ENCODE measurements around the gene CNBP. TPM values are rescaled to one million over a fixed set of nuclear protein-coding genes. Genes with fewer than 3 reads are reported as not detected.
"Not testable (repeated sequence)": the region's sequence is repeated elsewhere in the genome, so short reads cannot be mapped to it uniquely, and the experiment has no call there.

Gene CNBP
- total RNA-seq, 1 experiment from 2014 or later: 353 TPM

- not testable (repeated sequence) for H2AFZ ChIP-seq (ENCODE audit: low read depth, low read length, poor library complexity, severe bottlenecking); H3K9me3 ChIP-seq (ENCODE audit: control insufficient read depth in 1 of 2, insufficient read depth in 1 of 2, low read depth in 1 of 2, low read length in 2 of 2); ATAC-seq; H3K36me3 ChIP-seq (ENCODE audit: control insufficient read depth in 1 of 2, insufficient read depth in 2 of 2, low read length in 2 of 2); BruUV-seq (replicated peaks); H3K9me2 ChIP-seq (ENCODE audit: insufficient read depth); DNase-seq (ENCODE audit: low read depth, low spot score); H3K27me3 ChIP-seq (ENCODE audit: insufficient read depth, low read length)
- Histone ChIP-seq H3K4me3 (replicated peaks in 1 of 2; ENCODE audit: low read depth in 1 of 2, low read length in 2 of 2) (peak overlapping the region; percentile 73 to 99), H4K20me1 (ENCODE audit: insufficient read depth) (peaks cover 22% of the 10 kb centered on the region), H3K4me2 (ENCODE audit: low read length) (peak overlapping the region; percentile 84), H3K27ac (ENCODE audit: low read depth, low read length) (peak overlapping the region; percentile 99; the same call in 1 of the 2 replicates), H3K79me2 (ENCODE audit: insufficient read depth, low read length) (peaks cover 60% of the 10 kb centered on the region), H3K4me1 (ENCODE audit: control insufficient read depth in 1 of 2, insufficient read depth in 2 of 2, low read length in 2 of 2) (peaks cover 7 to 28% of the 10 kb centered on the region in 2 experiments), H3K9ac (ENCODE audit: low read length) (peak overlapping the region; percentile 100)
- ChIA-PET CTCF (interaction anchor here (2.2 kb wide), 1 partner anchor 60 kb away, joined by 8 read pairs; no protein-coding TSS in a partner anchor), POLR2A (interaction anchor here (1.3 to 1.6 kb wide), 3 partner anchors 10 to 132 kb away, joined by 3 to 7 read pairs (median 3); a partner anchor contains a TSS), RAD21 (ENCODE audit: low non-redundant PET in 1 of 2, low total read pairs in 2 of 2, uncharacterized antibody in 2 of 2, unreplicated experiment in 2 of 2) (interaction anchor here in 1 of 2 experiments (1.7 kb wide), 1 partner anchor 61 kb away, joined by 3 read pairs; no protein-coding TSS in a partner anchor)
- intact Hi-C loops (cut with micrococcal nuclease): loop anchor here (2.0 to 5.0 kb wide), 2 partner anchors 26 to 42 kb away; no protein-coding TSS in a partner anchor
Observed at GRCh38 chr3:129184784-129185542, 1.3 kb upstream of the CNBP start.

GRCh38 chr3:129184396-129184657 is 631 bp upstream of the CNBP start:
- Histone ChIP-seq H3K27me3 (ENCODE audit: insufficient read depth, low read length) (no peaks in the 10 kb centered on the region), H3K9me3 (ENCODE audit: control insufficient read depth in 1 of 2, insufficient read depth in 1 of 2, low read depth in 1 of 2, low read length in 2 of 2) (no peaks in the 10 kb centered on the region), H2AFZ (ENCODE audit: low read depth, low read length, poor library complexity, severe bottlenecking) (no peak overlapping the region), H3K27ac (ENCODE audit: low read depth, low read length) (peak overlapping the region; percentile 99), H3K36me3 (ENCODE audit: control insufficient read depth in 1 of 2, insufficient read depth in 2 of 2, low read length in 2 of 2) (peaks cover 3 to 11% of the 10 kb centered on the region in 2 experiments; a peak in 3 of 4 replicates), H3K9me2 (ENCODE audit: insufficient read depth) (no peaks in the 10 kb centered on the region), H3K79me2 (ENCODE audit: insufficient read depth, low read length) (peaks cover 67% of the 10 kb centered on the region), H4K20me1 (ENCODE audit: insufficient read depth) (peaks cover 24% of the 10 kb centered on the region), H3K4me1 (ENCODE audit: control insufficient read depth in 1 of 2, insufficient read depth in 2 of 2, low read length in 2 of 2) (peaks cover 7 to 32% of the 10 kb centered on the region in 2 experiments), H3K4me2 (ENCODE audit: low read length) (peak overlapping the region; percentile 84), H3K4me3 (replicated peaks in 1 of 2; ENCODE audit: low read depth in 1 of 2, low read length in 2 of 2) (peak overlapping the region; percentile 73 to 99), H3K9ac (ENCODE audit: low read length) (peak overlapping the region; percentile 100)
- no peak for DNase-seq (ENCODE audit: low read depth, low spot score)
- peak; percentile 28 for ATAC-seq
- intact Hi-C loops (cut with micrococcal nuclease): loop anchor here (2.0 to 5.0 kb wide), 2 partner anchors 26 to 43 kb away; no protein-coding TSS in a partner anchor
- ChIA-PET POLR2A (interaction anchor here (0.9 to 2.2 kb wide), 8 partner anchors 12 to 65 kb away, joined by 3 to 12 read pairs (median 4); partner anchors contain the start of gene COPG1), CTCF (interaction anchor here (1.2 kb wide), 1 partner anchor 214 kb away, joined by 3 read pairs; no protein-coding TSS in a partner anchor), RAD21 (ENCODE audit: low non-redundant PET in 1 of 2, low total read pairs in 2 of 2, uncharacterized antibody in 2 of 2, unreplicated experiment in 2 of 2) (interaction anchor here in 1 of 2 experiments (1.7 kb wide), 1 partner anchor 62 kb away, joined by 3 read pairs; no protein-coding TSS in a partner anchor)
- BruUV-seq (replicated peaks): TSS peak; percentile 89
- TF ChIP-seq TCF7L2 (IDR thresholded peaks at IDR 0.05; ENCODE audit: borderline replicate concordance, extremely low read depth, insufficient read depth, insufficient read length): no peak
- TF ChIP-seq ATF3 (IDR thresholded peaks at IDR 0.05): no peak
- TF ChIP-seq CBX3 (IDR thresholded peaks at IDR 0.05; ENCODE audit: low read depth): no peak
- no peak for TF ChIP-seq SIN3A (IDR thresholded peaks at IDR 0.05; ENCODE audit: low read depth)
- no peak for TF ChIP-seq SP1 (IDR thresholded peaks at IDR 0.05; ENCODE audit: low read depth)
- TF ChIP-seq EGR1 (IDR thresholded peaks at IDR 0.05; ENCODE audit: low read depth): no peak
- TF ChIP-seq FOSL1 (IDR thresholded peaks at IDR 0.05; ENCODE audit: low read depth): no peak
- TF ChIP-seq ZNF274 (IDR thresholded peaks at IDR 0.05; ENCODE audit: low read depth, low read length): no peak
- no peak; the same call in 1 of the 2 replicates for TF ChIP-seq RAD21 (IDR thresholded peaks at IDR 0.05; ENCODE audit: low read depth)
- no peak for TF ChIP-seq ELF1 (IDR thresholded peaks at IDR 0.05; ENCODE audit: borderline replicate concordance, low read depth)
- no peak for TF ChIP-seq REST (IDR thresholded peaks at IDR 0.05; ENCODE audit: low read depth)
- TF ChIP-seq YY1 (IDR thresholded peaks at IDR 0.05; ENCODE audit: extremely low read depth, insufficient replicate concordance, low read depth, low read length): no peak
- no peak for TF ChIP-seq EZH2phosphoT487 (IDR thresholded peaks at IDR 0.05; ENCODE audit: borderline replicate concordance)
- TF ChIP-seq MAX (IDR thresholded peaks at IDR 0.05): no peak
- no peak for TF ChIP-seq JUND (IDR thresholded peaks at IDR 0.05)
